T-helper 9 cell (primary cell): ENCODE data around the gene CCDC88B.

Experiments
- DNase-seq: peaks from one replicate; pipeline ENCODE4 v3.0.0-alpha.2; 2020

The CCDC88B gene

GRCh38 chr11:64343767-64344559, 4.0 kb downstream of the CCDC88B start:
- no peak for DNase-seq

GRCh38 chr11:64344787-64345186, 4.8 kb downstream of the CCDC88B start:
- no peak for DNase-seq

- DNase-seq: no peak
Observed at GRCh38 chr11:64347193-64347867, 7.3 kb downstream of the CCDC88B start.

- no peak for DNase-seq
Observed at GRCh38 chr11:64348383-64349024, 8.5 kb downstream of the CCDC88B start.

- DNase-seq: no peak
Observed at GRCh38 chr11:64349025-64349387, 9.0 kb downstream of the CCDC88B start.

GRCh38 chr11:64349404-64349803, 9.4 kb downstream of the CCDC88B start:
- no peak for DNase-seq

GRCh38 chr11:64351136-64351631, 11.2 kb downstream of the CCDC88B start:
- no peak for DNase-seq

- DNase-seq: no peak
Observed at GRCh38 chr11:64352099-64352994, 12.3 kb downstream of the CCDC88B start.

GRCh38 chr11:64352995-64353714, 13.2 kb downstream of the CCDC88B start:
- no peak for DNase-seq

GRCh38 chr11:64353715-64354506, 13.9 kb downstream of the CCDC88B start:
- no peak for DNase-seq

- no peak for DNase-seq
Observed at GRCh38 chr11:64355078-64355940, 15.3 kb downstream of the CCDC88B start.

GRCh38 chr11:64356498-64357411, 16.8 kb downstream of the CCDC88B start:
- DNase-seq: no peak

- no peak for DNase-seq
Observed at GRCh38 chr11:64357446-64357845, 17.4 kb downstream of the CCDC88B start.

- no peak for DNase-seq
Observed at GRCh38 chr11:64357904-64358535, 18.0 kb downstream of the CCDC88B start.

- DNase-seq: no peak
Observed at GRCh38 chr11:64358536-64358906, 18.5 kb downstream of the CCDC88B start.

GRCh38 chr11:64358907-64359711, 19.1 kb downstream of the CCDC88B start, which contains the start of gene RPS6KA4:
Gene RPS6KA4 (plus strand): TSS chr11:64359162. CDS start chr11:64359236, 74 bp downstream.
- peak; percentile 29 for DNase-seq

- no peak for DNase-seq
Observed at GRCh38 chr11:64359712-64360445, 19.9 kb downstream of the CCDC88B start.
